Ureter (tissue), 1 donor: ENCODE measurements around the gene RPTOR. TPM values are rescaled to one million over a fixed set of nuclear protein-coding genes. Genes with fewer than 3 reads are reported as not detected.
"Not testable (repeated sequence)": the region's sequence is repeated elsewhere in the genome, so short reads cannot be mapped to it uniquely, and the experiment has no call there.

Experiments used
- DNase-seq: peaks from one replicate; pipeline ENCODE4 v3.0.0-alpha.2; 2020; ENCODE audit warnings: low spot score
- total RNA-seq: library from RNA; stranded (reverse); gene quantifications from one replicate; pipeline ENCODE4 v1.2.4, GENCODE V29; 2023
- donor health status: DM: yes; HTN: yes; CAD: no.

Gene RPTOR
- total RNA-seq, 1 donor from 2014 or later = 64.2 TPM

- DNase-seq = no peak
These were observed 218.7 kb downstream of the RPTOR start for GRCh38 chr17:80763293-80763867.

DNA sequence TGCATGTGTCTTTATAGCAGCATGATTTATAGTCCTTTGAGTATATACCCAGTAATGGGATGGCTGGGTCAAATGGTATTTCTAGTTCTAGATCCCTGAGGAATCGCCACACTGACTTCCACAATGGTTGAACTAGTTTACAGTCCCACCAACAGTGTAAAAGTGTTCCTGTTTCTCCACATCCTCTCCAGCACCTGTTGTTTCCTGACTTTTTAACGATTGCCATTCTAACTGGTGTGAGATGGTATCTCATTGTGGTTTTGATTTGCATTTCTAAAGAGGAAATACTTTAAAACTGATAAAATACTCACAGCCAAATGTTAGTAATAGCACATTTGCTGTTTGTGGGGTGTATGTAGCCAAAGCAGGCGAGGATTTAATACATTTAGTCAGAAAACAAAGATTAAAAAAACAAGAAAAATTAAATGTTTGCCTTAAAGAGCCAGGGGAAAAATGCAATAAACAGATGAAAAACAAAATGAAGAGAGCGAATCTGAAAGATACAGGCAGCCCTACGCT is 220.0 kb downstream of the RPTOR start:
- not testable (repeated sequence) for DNase-seq

DNA sequence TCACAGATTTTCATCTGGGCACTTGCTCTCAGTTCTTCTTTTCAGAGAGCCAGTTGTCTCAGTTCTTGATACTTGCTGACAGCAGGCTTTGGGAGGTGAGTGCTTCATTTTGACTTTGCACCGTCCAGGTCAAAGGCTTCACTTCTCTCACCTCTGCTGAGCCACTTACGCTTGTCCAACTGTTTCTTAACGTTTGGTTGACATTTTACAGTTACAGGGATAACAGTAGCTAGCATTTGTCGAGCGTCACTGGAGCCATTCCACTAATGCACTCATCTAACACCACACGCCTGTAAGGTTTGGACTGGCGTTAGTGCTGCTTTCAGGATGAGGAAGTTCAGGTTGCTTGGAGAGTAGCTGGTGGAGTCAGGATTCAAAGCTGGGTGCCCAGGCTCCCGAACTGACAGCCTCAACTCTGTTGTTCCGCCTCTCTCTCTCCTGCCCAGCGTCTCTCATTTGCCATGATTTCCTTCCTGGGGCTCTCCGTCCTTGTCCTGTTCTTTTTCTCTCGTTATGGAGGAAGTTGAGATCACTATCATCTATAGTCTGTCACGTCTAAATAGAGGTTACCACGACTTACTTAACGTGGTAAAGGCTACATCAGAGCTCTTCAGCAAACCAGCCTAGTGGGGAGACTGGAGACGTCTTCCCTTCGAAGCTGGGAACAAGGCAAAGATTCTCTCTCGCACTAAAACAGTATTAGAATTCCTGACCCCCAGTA is 220.8 kb downstream of the RPTOR start:
- DNase-seq = no peak

- no peak for DNase-seq
These were observed 221.7 kb downstream of the RPTOR start for GRCh38 chr17:80766290-80766855.

GRCh38 chr17:80768389-80768788 is 223.8 kb downstream of the RPTOR start:
- no peak for DNase-seq

GRCh38 chr17:80768936-80769335 is 224.3 kb downstream of the RPTOR start:
- DNase-seq = no peak

- no peak for DNase-seq
These were observed 224.9 kb downstream of the RPTOR start for GRCh38 chr17:80769516-80769915.

GRCh38 chr17:80769936-80770625 is 225.4 kb downstream of the RPTOR start:
- DNase-seq = no peak

DNA sequence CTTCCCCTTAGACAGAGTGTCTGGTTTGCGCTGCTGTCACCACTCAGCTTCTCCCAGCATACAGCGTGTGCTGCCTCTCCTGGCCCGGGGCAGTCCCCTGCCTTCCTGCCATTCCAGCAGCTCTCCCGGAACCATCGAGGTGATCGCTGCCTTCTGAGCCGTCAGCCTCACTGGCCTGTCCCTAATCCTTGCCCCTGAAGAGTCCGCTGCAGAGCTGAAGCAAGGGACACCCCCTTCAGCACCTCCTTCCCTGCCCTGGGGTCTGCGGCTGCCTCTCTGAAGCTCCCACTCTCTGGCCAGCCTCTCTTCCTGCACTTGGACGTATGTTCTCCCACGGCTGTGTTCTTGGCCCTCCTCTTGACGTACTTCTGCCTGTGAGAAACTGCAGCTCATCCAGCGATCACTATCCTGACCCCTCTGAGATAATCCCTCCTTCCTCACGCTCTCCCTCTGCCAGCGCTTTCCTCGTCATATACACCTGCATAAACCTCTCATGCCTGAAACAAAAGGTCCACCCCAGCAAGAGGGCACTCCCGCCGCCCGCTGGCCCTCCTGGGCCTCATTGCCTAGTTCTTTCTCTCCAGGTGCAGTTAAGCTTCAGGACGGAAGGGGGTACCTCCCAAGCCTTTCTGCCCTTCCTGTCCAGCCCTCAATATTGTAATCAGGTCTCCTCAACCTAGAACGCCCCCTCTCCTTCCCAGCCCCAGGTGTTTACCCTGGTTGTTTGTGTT is 226.4 kb downstream of the RPTOR start:
- no peak for DNase-seq

GRCh38 chr17:80771612-80772005 is 227.0 kb downstream of the RPTOR start:
- DNase-seq = no peak

GRCh38 chr17:80772906-80773242 is 228.2 kb downstream of the RPTOR start:
- no peak for DNase-seq

DNA sequence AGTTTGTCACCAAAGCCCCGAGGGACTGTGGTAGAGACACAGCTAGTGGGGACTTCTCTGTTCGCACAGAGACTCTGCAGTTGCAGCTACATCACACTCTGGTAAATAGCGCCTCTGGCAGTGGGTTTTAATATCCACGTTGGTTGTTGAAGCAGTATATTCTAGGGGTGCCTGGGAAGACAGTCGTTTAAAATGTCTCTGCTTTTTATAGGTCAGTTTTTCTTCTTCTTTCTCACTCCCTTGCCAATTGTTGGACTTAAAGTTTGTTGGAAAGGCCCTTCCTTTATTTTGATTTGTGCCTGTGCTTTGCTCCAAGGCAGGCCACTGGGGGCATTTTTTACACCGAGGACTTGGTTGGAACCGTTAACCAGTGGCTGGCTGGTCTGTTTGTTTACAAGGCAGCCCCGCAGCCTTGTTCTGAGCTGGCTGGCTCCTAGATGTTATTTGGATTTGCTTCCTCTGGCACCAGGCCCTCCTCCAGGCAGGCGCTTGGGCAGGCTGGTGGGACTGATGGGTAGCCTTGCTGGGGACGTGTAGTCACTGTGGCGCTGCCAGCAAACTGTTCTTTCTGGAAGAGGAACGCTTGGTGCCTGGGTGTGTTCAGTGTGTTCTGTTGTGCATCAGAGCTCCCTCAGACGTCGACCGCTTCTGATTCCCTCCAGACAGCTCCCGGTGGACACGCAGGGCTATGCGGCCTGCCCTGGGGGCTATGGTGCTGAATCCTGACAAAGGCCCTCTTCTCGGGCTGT is 228.8 kb downstream of the RPTOR start:
- no peak for DNase-seq

DNA sequence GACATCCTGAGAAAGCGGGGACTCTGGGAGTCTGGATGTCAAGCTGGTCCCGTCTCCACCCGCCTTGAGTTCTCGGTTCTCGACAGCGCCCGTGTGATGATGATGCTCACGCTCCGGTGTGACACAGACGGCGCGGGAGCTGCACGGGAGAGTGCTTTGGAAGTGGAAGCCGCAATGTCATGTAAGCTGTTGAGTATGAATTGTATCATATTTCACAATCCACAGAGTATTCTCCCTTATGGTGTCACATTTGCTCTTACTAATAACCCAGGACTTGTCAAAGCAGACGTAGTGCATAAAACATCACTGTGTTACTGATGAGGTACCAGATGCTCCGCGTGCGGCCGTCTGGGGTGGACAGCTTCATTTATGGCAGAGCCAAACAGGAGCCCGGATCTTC is 229.5 kb downstream of the RPTOR start:
- no peak for DNase-seq

DNA sequence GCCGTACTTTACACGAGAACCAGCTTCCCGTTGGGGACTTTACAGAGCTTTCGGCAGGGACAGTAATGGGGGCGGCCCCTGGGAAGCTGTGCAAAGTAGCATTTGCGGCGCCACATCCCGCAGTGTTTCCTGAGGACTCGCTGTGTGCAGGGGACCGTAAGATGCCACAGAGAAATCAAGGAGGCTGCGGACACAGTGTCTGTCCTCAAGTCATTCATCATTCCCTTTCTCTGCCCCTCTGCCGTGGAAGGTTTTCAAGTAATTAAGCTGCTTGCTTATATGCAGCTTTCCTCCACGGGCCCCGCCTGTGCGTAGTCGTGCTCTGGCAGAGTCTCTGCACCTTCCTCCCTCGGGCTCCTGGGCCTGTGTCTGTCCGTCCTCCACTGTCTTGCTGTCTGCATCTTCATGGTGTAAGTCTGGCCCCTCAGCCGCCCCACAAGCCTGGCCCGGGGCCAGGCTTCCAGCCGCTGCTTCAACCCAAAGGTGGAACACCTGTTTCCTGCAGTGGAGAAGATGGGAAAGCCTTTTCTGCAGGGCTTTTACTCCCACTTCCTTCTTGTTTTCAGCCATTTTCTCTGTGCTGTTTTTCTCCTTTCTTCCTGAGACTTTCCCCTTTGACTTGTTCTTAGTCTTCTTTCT is 230.1 kb downstream of the RPTOR start:
- DNase-seq = no peak

DNA sequence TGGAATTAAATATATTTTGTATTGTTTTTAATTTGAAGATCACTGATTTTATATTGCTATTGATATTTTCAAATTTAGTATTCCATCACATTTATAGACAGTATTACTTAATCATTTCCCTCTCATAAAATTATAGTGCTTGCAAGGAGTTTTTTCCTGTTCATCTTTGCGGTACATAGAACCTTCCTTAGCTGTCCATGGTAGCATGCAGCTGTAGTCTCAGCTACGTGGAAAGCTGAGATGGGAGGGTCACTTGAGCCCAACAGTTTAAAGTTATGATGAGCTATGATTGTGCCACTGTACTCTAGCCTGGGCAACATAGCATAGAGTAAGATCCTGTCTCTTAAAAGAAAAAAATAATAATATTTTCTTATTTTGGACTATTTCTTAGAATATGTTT is 231.2 kb downstream of the RPTOR start:
- no peak for DNase-seq

DNA sequence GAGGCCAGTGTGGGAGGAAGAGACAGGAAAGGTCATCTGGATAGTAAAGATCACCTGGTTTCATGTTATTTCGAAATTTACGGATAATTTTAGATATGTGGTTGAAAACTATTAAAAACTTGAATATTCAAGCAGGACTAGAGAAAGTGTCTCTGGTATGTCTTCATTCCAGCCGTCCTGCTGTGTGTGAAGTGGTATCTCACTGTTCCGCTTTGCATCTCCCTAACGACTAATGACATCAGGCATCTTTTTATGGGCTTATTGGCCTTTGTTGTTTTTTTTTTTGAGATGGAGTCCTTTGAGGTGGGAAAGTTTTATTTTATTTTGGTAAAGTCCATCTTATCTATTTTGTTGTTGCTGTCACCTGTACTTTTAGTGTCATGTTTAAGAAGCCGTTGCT is 232.6 kb downstream of the RPTOR start:
- DNase-seq = no peak

DNA sequence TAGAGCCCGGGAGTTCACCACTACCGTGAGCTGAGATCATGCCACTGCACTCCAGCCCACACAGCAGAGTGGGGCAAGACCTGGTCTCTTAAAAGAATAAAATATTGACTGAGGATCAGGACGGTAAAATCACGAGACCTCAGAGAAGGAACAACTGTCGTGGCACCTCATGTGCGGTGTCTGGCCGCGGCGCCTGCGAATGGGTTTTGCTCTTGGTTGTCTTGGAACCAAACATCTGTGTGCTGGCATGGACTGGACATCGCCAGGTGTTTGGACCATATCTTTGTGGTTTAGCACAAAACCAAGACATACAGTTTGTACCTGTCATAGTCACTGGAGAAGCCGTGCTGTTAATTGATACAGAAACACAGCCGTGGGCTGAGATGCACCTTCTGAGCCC is 234.1 kb downstream of the RPTOR start:
- DNase-seq = no peak

DNA sequence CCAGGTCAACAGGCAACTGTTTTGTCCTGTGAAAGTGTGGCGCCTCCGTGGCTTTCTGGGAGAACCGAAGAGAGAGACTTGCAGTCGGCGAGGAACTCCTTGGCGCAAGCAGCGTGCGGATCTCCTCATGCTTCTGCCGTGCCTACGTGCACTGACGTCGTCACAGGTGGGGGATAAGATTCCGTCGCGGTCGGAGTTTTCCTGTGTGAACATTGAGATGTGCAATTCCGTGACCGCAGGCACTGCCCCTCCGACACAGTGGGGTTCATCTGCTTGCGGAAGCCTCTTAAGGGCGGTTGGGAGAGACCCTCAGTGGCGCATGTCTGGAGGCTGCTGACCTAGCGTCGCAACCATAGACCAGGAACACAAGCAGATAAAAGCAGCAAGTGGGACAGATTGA is 234.7 kb downstream of the RPTOR start:
- DNase-seq = no peak

GRCh38 chr17:80779961-80780380 is 235.3 kb downstream of the RPTOR start:
- DNase-seq = no peak

DNA sequence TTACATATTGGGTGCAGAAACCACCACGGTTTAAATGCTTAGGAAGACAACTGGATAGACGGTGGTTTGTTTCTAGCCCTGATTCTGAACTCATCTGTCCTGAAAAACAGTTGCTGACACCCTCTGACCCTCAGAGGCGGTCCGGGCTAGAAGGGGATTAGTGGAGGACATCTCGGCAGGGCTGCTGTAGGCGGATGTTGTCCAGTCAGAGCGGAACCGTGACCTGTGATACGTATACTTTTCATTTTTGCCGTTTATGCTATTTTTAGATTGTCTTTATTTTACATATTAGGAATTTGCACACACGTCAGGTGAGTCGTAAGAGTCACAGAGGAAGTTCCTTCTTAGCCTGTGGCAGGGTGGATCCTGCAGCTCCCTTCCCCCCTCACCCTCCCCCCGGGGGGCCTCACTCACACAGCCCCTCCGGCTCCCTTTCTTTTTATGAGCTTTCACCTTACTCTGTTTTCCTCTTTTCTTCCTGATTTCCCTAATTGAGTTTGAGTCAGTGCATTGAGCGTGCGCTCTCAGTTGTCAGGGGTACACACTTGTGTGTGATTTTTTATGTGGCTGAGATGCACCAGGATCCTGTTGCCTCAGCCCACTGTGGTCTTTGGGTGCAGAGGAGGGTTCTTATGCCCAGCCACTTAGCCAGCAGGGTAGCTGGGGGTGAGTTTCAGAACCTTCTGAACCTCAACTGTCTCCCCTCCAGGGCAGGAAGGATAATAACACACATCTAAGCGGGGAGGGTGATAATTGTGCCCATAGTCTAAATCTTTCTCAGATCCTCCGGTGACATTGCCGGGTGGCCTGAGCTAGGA is 236.0 kb downstream of the RPTOR start:
- no peak for DNase-seq
